Heart left ventricle (tissue), 16 donors: ENCODE results near the gene NTM. TPM values are rescaled to one million over a fixed set of nuclear protein-coding genes. Genes with fewer than 3 reads are reported as not detected.
A peak's percentile ranks its signal among the peaks of the same experiment; 100 is the strongest.

Source experiments
- ATAC-seq, 4 donors: fragments of 200-7000 bp; cut with Tn5 transposase; one replicate each; pipeline ENCODE4 v1.9.1; 2020 to 2022; ENCODE audit warnings: moderate library complexity in 4 of 4, mild to moderate bottlenecking in 3 of 4, moderate number of reproducible peaks in 1 of 4
- DNase-seq, 5 donors: peaks; one replicate each; pipeline ENCODE4 v3.0.0-alpha.2; 2020
- H3K27ac ChIP-seq, 12 donors: fragments of 200-600 bp; sonication (generic) in 4 of 12; one replicate each; pipeline versions ENCODE4 v1.5.0 to v1.8.0; 2016 to 2022; ENCODE audit warnings: mild to moderate bottlenecking in 2 of 12
- H3K27me3 ChIP-seq, 9 donors: fragments of 200-600 bp; sonication (generic) in 2 of 9; one replicate each; pipeline versions ENCODE4 v1.5.1 to v1.8.0; 2016 to 2022; ENCODE audit warnings: mild to moderate bottlenecking in 3 of 9
- H3K36me3 ChIP-seq, 9 donors: fragments of 200-600 bp; sonication (generic) in 2 of 9; one replicate each; pipeline versions ENCODE4 v1.5.0 to v1.8.0; 2018 to 2022; ENCODE audit warnings: mild to moderate bottlenecking in 2 of 9
- H3K4me1 ChIP-seq, 12 donors: fragments of 200-600 bp; sonication (generic) in 4 of 12; one replicate each; pipeline versions ENCODE4 v1.5.0 to v1.8.0; 2016 to 2022; ENCODE audit warnings: mild to moderate bottlenecking in 3 of 12
- H3K4me3 ChIP-seq, 12 donors: fragments of 200-600 bp; sonication (generic) in 4 of 12; one replicate each; pipeline versions ENCODE4 v1.5.0 to v1.8.0; 2017 to 2022; ENCODE audit warnings: mild to moderate bottlenecking in 9 of 12, moderate library complexity in 4 of 12
- H3K9me3 ChIP-seq, 12 donors: fragments of 200-600 bp; sonication (generic) in 4 of 12; one replicate each; pipeline versions ENCODE4 v1.5.0 to v1.8.0; 2016 to 2022; ENCODE audit warnings: mild to moderate bottlenecking in 1 of 12
- CTCF ChIP-seq, 12 donors: fragments of 200-600 bp; sonication (generic) in 4 of 12; IDR thresholded peaks; one replicate each; pipeline versions ENCODE4 v1.5.0 to v1.8.0; 2018 to 2022; ENCODE audit warnings: antibody characterized with exemption in 12 of 12, mild to moderate bottlenecking in 5 of 12
- POLR2A ChIP-seq, 2 donors: fragments of 450-650 bp; IDR thresholded peaks; one replicate each; pipeline ENCODE4 v1.6.1; 2017; ENCODE audit warnings: antibody characterized with exemption in 2 of 2, mild to moderate bottlenecking in 2 of 2, moderate library complexity in 2 of 2
- WGBS, 4 donors: extraction: QIAGEN DNeasy Blood & Tissue Kit in 2 of 4; methylation state at CpG; one replicate each; pipeline versions ENCODE4 v1.1.5 to v1.1.7; 2013 to 2018; 5-methylcytosine and 5-hydroxymethylcytosine counted together
- intact Hi-C, 10 donors: fragments of 100-400 bp; cut with DNase I; formaldehyde crosslinking; loops; one replicate each; pipeline versions ENCODE4 v1.11.1 to v1.14.2; 2022
- polyA plus RNA-seq, 2 donors: library from polyadenylated mRNA; stranded (reverse); fragments of 200-250 nt; gene quantifications; one replicate each; pipeline ENCODE4 v1.2.3, GENCODE V29; 2013
- total RNA-seq, 9 donors: library from RNA; depleted of rRNA in 2 of 9; stranded (reverse); fragments of >200 nt in 2 of 9; fragmentation: NEBNext Ultra II Directional in 3 of 9; extraction: Animal tissue kit (Norgen Biotek cat#: 25700) in 3 of 9; gene quantifications; one replicate each; pipeline versions ENCODE4 v1.1.0 to v1.2.4, GENCODE V29; 2016 to 2023
- donor health status: ischemic (EF 13 %, LVEDD 7.1; RV severe dilation, severe dysfunction).
- donor health status: healthy with polysubstance abuse.
- donor health status: DM: no; HTN: yes; CAD: no.
- donor health status: DM: no; HTN: no; CAD: no.
- donor health status: ischemic (EF 25% LVEDD 6.9; RV normal size, moderate dysfunction).
- donor health status: ischemic (EF 25% LVEDD 5.7; RV mildly dilated, moderate dysfunction).
- donor health status: healthy.
- donor health status: DM: yes; HTN: yes; CAD: no.
- donor health status: ischemic (EF 35%, LVEDD 5.7; RV mildly dilated, moderate dysfunction).
- donor health status: nonischemic (EF 11% LVEDD 7.7; RV severe dilation, severe dysfunction).
- donor health status: DM: yes; HTN: yes; CAD: no.
- donor health status: PGD.
- donor health status: ischemic (EF 29% LVEDD 5.4; RV normal size, mild dysfunction).
- donor health status: nonischemic (EF 23%, LVEDD 6.1; RV moderate dilation, normal function).

Gene NTM
- total and polyA plus RNA-seq, 11 donors, result 0.40 to 7.7 (median 1.5) TPM

GRCh38 chr11:131446590-131447275 is 76.3 kb downstream of the NTM start:
- ATAC-seq, result peak in 1 of 4 donors; percentile 61
- intact Hi-C loops, result no loop called here

GRCh38 chr11:131447277-131447815 is 76.9 kb downstream of the NTM start:
- Histone ChIP-seq H3K4me1 (no peaks in the 10 kb centered on the region), H3K4me3 (no peak overlapping the region), H3K27ac (no peak overlapping the region), H3K9me3 (no peaks in the 10 kb centered on the region), H3K27me3 (peaks cover 0 to 5% (median 0%) of the 10 kb centered on the region in 9 donors), H3K36me3 (no peaks in the 10 kb centered on the region)
- intact Hi-C loops, result no loop called here
- ATAC-seq (no peak), DNase-seq (no peak)
- WGBS, 4 donors, result 70 to 77% (median 72%) methylated on average over 10 of the region's 10 CpGs
- TF ChIP-seq CTCF (IDR thresholded peaks at IDR 0.05) (no peak), POLR2A (IDR thresholded peaks at IDR 0.05) (no peak)

More at GRCh38 chr11:131446590-131447275, 76.3 kb downstream of the NTM start:
- DNase-seq, result no peak
- H3K36me3 ChIP-seq, result no peaks in the 10 kb centered on the region
- WGBS, 4 donors, result 60 to 85% (median 66%) methylated on average over 5 of the region's 5 CpGs
- H3K4me3 ChIP-seq, result no peak overlapping the region
- H3K4me1 ChIP-seq, result no peaks in the 10 kb centered on the region
- H3K9me3 ChIP-seq, result no peaks in the 10 kb centered on the region
- H3K27me3 ChIP-seq, result peaks cover 0 to 5% (median 0%) of the 10 kb centered on the region in 9 donors
- no peak overlapping the region for H3K27ac ChIP-seq
- TF ChIP-seq CTCF (IDR thresholded peaks at IDR 0.05) (no peak), POLR2A (IDR thresholded peaks at IDR 0.05) (no peak)

GRCh38 chr11:131447898-131448297 is 77.5 kb downstream of the NTM start:
- TF ChIP-seq POLR2A (IDR thresholded peaks at IDR 0.05) (no peak), CTCF (IDR thresholded peaks at IDR 0.05) (no peak)
- Histone ChIP-seq H3K4me1 (no peaks in the 10 kb centered on the region), H3K36me3 (no peaks in the 10 kb centered on the region), H3K27me3 (peaks cover 0 to 5% (median 0%) of the 10 kb centered on the region in 9 donors), H3K9me3 (no peaks in the 10 kb centered on the region), H3K27ac (no peak overlapping the region), H3K4me3 (no peak overlapping the region)
- no peak for DNase-seq
- no peak for ATAC-seq
- intact Hi-C loops, result no loop called here
- WGBS, 4 donors, result 86 to 96% (median 94%) methylated on average over 11 of the region's 11 CpGs

GRCh38 chr11:131449036-131450019 is 78.9 kb downstream of the NTM start:
- WGBS, 4 donors, result 80 to 86% (median 85%) methylated on average over 17 of the region's 17 CpGs
- Histone ChIP-seq H3K27ac (no peak overlapping the region), H3K4me1 (no peaks in the 10 kb centered on the region), H3K9me3 (no peaks in the 10 kb centered on the region), H3K36me3 (no peaks in the 10 kb centered on the region), H3K4me3 (no peak overlapping the region), H3K27me3 (no peaks in the 10 kb centered on the region)
- no peak for TF ChIP-seq CTCF (IDR thresholded peaks at IDR 0.05)
- TF ChIP-seq POLR2A (IDR thresholded peaks at IDR 0.05), result no peak
- ATAC-seq (no peak), DNase-seq (no peak)
- intact Hi-C loops, result no loop called here
